ENCODE results near the gene CHI3L2.

CHI3L2 gene

DNA sequence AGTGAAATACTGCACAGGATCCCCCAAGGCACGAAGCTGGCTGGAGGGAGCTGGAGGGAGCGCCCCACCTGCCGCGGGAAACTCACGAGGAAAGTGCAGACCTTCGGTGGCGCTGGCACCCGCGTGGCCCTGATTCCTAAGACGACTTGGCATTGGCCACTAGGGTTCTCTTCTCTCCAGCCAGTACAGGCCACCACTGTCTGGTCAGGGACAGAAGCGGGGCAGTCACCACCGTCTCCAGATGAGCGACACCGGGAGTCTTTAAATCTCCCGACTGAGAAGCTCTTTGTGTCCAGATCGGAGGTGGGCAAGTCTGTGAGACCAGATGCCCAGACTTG lies 43.9 kb downstream of the CHI3L2 start:
- Histone ChIP-seq H3K4me3 (ENCODE audit: low read depth, low read length) (no peak overlapping the region), H3K27me3 (ENCODE audit: insufficient read depth, low read depth, severe bottlenecking) (peaks cover 3% of the 10 kb centered on the region), H3K27ac (no peak overlapping the region), H3K9me3 (ENCODE audit: severe bottlenecking) (no peaks in the 10 kb centered on the region), H3K36me3 (no peaks in the 10 kb centered on the region)
- DNase-seq: no peak
- TF ChIP-seq, protein P1, sequence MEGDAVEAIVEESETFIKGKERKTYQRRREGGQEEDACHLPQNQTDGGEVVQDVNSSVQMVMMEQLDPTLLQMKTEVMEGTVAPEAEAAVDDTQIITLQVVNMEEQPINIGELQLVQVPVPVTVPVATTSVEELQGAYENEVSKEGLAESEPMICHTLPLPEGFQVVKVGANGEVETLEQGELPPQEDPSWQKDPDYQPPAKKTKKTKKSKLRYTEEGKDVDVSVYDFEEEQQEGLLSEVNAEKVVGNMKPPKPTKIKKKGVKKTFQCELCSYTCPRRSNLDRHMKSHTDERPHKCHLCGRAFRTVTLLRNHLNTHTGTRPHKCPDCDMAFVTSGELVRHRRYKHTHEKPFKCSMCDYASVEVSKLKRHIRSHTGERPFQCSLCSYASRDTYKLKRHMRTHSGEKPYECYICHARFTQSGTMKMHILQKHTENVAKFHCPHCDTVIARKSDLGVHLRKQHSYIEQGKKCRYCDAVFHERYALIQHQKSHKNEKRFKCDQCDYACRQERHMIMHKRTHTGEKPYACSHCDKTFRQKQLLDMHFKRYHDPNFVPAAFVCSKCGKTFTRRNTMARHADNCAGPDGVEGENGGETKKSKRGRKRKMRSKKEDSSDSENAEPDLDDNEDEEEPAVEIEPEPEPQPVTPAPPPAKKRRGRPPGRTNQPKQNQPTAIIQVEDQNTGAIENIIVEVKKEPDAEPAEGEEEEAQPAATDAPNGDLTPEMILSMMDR (IDR thresholded peaks at IDR 0.05; ENCODE audit: low read depth, low read length): no peak

DNA sequence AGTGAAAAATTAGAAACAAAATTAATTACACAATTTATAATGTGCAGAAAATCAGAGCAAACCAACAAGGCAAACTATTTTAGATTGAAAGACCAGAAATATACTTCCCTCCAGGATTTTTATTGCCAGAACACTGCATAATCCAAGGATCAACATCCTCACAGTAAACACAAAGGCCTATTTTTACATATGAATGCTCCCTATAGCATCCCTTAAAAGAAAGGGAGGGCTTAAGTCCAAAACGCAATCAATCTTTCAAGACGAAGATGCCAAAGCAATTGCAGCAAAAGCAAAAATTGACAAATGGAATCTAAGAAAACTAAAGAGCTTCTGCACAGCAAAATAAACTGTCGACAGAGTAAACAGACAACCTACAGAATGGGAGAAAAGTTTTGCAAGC lies 44.6 kb downstream of the CHI3L2 start:
- no peaks in the 10 kb centered on the region for H3K9me3 ChIP-seq (ENCODE audit: severe bottlenecking)
- no peak for DNase-seq
- TF ChIP-seq, protein P1 (IDR thresholded peaks at IDR 0.05; ENCODE audit: low read depth, low read length): no peak
- H3K36me3 ChIP-seq: no peaks in the 10 kb centered on the region
- H3K27ac ChIP-seq: no peak overlapping the region
- peaks cover 3% of the 10 kb centered on the region for H3K27me3 ChIP-seq (ENCODE audit: insufficient read depth, low read depth, severe bottlenecking)
- no peak overlapping the region for H3K4me3 ChIP-seq (ENCODE audit: low read depth, low read length)

DNA sequence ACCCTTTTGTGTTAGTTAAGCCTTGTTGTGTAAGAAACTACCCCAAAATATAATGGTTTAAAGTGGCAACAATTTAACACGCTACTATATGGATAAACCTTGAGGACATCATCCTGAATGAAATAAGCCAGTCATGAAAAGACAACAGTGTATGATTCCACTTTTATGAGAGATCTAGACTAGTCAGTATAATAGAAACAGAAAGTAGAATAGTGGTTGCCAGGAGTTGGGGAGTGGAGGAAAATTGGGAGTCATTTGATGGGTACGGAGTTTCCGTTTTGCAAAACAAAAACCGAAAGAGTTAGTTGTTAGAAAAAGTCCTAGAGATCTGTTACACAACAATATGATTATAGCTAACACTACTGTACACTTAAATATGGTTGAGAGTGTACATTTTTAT lies 47.1 kb downstream of the CHI3L2 start:
- no peaks in the 10 kb centered on the region for H3K36me3 ChIP-seq
- peaks cover 10% of the 10 kb centered on the region for H3K27me3 ChIP-seq (ENCODE audit: insufficient read depth, low read depth, severe bottlenecking)
- H3K27ac ChIP-seq: no peak overlapping the region
- no peak overlapping the region for H3K4me3 ChIP-seq (ENCODE audit: low read depth, low read length)
- no peaks in the 10 kb centered on the region for H3K9me3 ChIP-seq (ENCODE audit: severe bottlenecking)
- TF ChIP-seq, protein P1 (IDR thresholded peaks at IDR 0.05; ENCODE audit: low read depth, low read length): no peak
- no peak for DNase-seq

DNA sequence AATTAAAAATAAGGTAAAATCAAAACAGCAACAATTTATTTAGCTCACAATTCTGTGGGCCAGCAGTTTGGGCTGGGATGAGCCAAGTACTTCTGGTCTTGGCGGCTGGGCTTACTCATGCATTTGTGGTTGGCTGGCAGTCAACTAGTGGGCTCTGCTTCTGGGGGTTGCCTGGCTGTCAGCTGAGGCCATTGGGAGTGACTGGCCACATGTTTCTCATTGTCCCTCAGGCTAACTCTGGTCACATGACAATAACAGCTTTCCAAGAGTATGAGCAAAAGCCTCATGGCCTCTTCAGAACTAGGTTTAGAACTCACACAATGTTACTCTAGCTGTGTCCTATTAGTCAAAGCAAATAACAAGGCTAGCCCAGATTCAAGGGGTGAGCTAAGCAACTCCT lies 47.6 kb downstream of the CHI3L2 start:
- DNase-seq: no peak
- TF ChIP-seq, protein P1 (IDR thresholded peaks at IDR 0.05; ENCODE audit: low read depth, low read length): no peak
- Histone ChIP-seq H3K4me3 (ENCODE audit: low read depth, low read length) (no peak overlapping the region), H3K27me3 (ENCODE audit: insufficient read depth, low read depth, severe bottlenecking) (peaks cover 12% of the 10 kb centered on the region), H3K9me3 (ENCODE audit: severe bottlenecking) (no peaks in the 10 kb centered on the region), H3K27ac (no peak overlapping the region), H3K36me3 (no peaks in the 10 kb centered on the region)

DNA sequence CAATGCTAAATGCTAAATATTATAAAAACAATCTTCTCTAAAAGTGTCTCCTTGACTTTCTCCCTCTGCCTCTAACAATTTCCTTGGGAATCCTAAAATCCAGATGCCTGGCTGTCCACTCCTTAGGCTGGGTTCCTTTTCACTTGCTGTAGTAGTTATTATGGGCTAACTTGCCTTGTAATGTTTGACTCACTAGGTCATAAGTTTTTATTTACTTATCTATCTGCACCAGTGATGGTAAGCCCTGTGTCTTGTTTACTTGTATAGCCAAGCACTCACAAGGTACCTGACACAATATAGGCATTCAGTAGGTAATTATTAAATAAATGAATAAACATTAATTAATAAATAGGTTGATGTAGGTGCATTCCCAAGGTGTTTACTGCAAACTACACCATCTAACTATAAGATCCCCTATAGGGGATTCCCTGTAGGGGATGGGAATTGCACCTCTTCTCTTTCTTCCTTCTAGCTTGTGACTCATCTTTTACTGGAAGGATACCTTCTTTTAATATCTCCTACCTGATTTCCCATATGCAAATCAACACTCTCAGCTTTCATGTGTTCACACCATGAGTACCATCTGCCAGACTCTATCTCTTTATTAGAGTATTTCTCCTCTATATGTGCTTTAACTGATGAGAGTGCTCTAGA lies 48.4 kb downstream of the CHI3L2 start:
- Histone ChIP-seq H3K27me3 (ENCODE audit: insufficient read depth, low read depth, severe bottlenecking) (peaks cover 15% of the 10 kb centered on the region), H3K4me3 (ENCODE audit: low read depth, low read length) (no peak overlapping the region), H3K36me3 (no peaks in the 10 kb centered on the region), H3K27ac (no peak overlapping the region), H3K9me3 (ENCODE audit: severe bottlenecking) (no peaks in the 10 kb centered on the region)
- no peak for DNase-seq
- TF ChIP-seq, protein P1 (IDR thresholded peaks at IDR 0.05; ENCODE audit: low read depth, low read length): no peak

DNA sequence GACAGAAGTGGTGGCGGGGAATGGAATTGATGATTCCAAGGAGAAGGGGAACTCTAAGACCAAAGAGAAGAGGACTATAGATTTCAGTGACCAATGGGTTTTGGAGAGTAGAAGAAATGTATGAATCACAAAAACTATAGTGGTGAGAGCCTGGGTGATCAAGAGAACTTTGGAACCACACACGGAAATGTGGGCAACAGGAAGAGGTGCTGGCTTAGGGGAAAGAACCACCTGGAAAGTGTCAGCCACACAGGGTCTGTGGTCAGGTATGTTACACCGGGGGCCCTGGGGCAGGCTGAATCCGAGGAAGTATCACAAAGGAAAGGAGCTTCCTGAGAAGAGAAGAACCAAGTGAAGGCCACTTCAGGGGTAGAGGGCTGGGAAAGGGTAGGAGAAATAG lies 51.6 kb downstream of the CHI3L2 start:
- H3K9me3 ChIP-seq (ENCODE audit: severe bottlenecking): no peaks in the 10 kb centered on the region
- TF ChIP-seq, protein P1 (IDR thresholded peaks at IDR 0.05; ENCODE audit: low read depth, low read length): no peak
- no peak overlapping the region for H3K4me3 ChIP-seq (ENCODE audit: low read depth, low read length)
- DNase-seq: no peak
- H3K27me3 ChIP-seq (ENCODE audit: insufficient read depth, low read depth, severe bottlenecking): peaks cover 15% of the 10 kb centered on the region
- no peaks in the 10 kb centered on the region for H3K36me3 ChIP-seq
- H3K27ac ChIP-seq: no peak overlapping the region

All from WERI-Rb-1 (cell line).